HG03196 (cell line): ENCODE measurements around the gene AGTPBP1.
"Not testable (repeated sequence)": the region's sequence is repeated elsewhere in the genome, so short reads cannot be mapped to it uniquely, and the experiment has no call there.

Source experiments
- ATAC-seq: cut with Tn5 transposase; IDR thresholded peaks from one replicate; pipeline ENCODE4 v1.9.1; 2021; ENCODE audit not compliant: unreplicated experiment

Gene AGTPBP1

DNA sequence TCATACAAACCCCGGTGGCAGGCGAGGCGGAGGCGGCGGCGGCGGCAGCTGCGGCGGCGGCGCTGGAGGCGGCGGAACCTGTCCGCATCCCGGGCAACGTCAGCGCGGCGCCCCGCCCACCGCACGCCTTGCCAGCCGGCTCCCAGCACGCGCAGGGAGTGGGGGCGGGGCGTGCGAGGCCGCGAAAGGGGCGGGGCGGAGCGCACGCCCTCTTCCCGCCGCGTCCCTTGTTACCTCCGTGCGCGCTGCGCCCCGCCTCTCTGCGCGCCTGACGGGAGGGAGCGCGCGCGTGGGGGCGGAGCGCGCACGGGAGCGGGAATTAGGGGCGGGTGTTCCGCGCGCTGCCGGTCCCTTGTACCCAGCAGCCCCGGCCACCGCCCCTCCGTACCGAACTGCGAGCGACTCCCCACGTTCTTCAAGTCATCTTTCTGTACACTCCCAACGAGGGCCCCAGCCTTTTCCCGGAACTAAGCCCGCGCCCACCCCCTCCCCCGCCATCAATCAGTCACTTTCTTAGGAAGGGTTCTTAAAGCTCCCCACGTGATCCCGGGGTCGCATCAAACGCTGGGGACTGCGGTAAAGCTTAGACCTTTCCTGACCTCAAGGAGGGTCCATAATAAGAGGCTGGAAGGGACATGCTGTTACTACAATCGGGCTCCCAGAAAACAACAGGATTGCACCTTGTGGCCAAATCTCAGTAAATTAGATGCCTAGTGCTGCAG, at the start of gene AGTPBP1:
Gene AGTPBP1 (minus strand): TSS at position 80 of the 722 bp plus-strand sequence. CDS start 29,421 bp downstream, outside the sequence.
- ATAC-seq: peak; percentile 85

- ATAC-seq: not testable (repeated sequence)
These were observed 44.4 kb upstream of the AGTPBP1 start for GRCh38 chr9:85786116-85786515.

DNA sequence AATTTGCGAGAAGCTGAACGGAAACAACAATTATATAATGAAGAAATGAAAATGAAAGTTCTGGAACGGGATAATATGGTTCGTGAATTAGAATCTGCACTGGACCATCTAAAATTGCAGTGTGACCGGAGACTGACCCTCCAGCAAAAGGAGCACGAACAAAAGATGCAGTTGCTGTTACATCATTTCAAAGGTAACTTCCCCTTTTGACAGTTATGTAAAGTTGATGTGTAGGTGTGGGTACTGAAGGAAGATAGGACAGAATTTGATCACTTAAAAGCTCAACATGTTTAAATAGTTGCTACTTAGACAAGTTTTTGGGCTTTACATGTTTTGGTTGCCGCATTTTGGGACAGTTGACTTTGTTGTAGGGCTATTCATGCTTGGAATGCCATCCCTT, 32.1 kb upstream of the AGTPBP1 start:
- ATAC-seq: not testable (repeated sequence)

DNA sequence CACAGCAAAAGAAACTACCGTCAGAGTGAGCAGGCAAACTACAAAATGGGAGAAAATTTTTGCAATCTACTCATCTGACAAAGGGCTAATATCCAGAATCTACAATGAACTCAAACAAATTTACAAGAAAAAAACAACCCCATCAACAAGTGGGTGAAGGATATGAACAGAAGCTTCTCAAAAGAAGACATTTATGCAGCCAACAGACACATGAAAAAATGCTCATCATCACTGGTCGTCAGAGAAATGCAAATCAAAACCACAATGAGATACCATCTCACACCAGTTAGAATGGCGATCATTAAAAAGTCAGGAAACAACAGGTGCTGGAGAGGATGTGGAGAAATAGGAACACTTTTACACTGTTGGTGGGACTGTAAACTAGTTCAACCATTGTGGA, 20.0 kb upstream of the AGTPBP1 start:
- not testable (repeated sequence) for ATAC-seq

GRCh38 chr9:85757716-85758115, 16.0 kb upstream of the AGTPBP1 start:
- ATAC-seq: not testable (repeated sequence)

- not testable (repeated sequence) for ATAC-seq
These were observed 14.5 kb upstream of the AGTPBP1 start for GRCh38 chr9:85756216-85756615.

GRCh38 chr9:85746309-85746708, 4.6 kb upstream of the AGTPBP1 start:
- ATAC-seq: no peak

DNA sequence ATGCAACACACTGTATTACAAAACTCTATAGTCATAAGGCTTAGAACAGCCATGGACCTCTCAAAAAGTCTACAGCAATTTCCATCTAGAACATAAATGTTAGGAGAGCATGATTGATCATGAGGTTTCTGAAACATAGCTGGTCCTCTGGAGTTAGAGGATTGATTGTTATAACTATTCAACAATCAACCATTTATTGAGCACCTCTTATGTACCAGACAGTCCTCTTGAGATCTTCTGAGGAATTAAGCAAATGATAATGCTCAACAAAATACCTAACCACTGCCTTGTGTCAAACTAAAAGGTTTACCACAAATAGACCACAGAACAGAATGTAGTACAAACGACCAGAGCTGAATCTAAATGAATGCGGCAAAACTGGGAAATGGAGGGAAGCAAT, 3.4 kb upstream of the AGTPBP1 start:
- no peak for ATAC-seq

- no peak for ATAC-seq
These were observed 2.7 kb upstream of the AGTPBP1 start for GRCh38 chr9:85744480-85744879.

- no peak for ATAC-seq
These were observed 1.7 kb upstream of the AGTPBP1 start for GRCh38 chr9:85743275-85744128.

GRCh38 chr9:85742597-85742936, 813 bp upstream of the AGTPBP1 start:
- no peak for ATAC-seq

DNA sequence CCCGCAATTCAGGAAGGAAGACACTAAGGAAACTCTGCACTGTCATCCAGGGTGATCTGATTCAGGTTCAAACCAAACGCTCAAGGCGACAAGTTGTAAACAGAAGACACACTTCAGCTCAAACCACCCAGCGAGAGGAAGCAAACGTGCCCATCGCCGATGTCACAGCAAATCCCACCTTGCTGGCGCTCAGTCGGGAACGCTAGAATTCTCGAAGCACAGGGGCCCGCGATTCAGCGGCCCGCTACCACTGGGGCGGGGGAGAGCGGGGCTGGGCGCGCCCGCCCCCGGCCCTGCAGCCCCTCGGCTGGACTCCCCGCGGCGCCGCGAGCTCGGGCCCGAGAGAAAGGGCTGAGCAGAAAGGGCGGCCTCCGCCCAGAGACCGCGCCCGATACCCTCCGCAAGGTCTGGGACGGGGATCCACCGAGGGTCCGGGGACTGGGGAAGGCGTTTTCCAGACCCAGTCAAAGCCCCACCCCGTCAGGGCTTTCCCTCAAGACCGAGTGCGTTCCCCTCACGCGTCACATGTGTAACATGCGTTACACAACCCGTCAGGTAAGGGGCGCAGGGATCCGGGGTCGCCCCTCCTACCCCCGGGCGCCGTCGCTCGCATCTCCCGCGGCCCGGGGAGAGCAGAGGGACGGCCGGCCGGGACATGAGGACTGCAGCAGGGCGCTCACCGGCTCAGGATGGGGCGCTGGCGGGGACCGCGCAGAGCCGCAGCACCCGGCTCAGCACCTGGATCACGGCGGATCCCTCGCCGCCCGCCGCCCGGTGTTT, 469 bp downstream of the AGTPBP1 start:
- peak; percentile 41 for ATAC-seq

DNA sequence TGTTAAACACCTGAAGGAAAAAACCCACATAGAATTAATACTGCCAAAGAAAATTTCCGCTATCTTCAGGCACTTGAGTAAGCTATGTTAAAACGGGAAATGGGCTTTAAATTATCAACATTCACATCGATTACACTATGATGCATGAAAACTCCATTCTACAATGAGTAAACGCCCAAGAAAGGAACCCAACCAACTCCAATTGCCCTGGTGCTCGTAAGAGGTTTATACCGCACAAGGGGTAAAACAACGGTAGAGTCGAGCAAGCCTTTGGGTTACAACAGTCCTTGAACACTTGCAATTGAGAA, 1.0 kb downstream of the AGTPBP1 start:
- ATAC-seq: no peak

DNA sequence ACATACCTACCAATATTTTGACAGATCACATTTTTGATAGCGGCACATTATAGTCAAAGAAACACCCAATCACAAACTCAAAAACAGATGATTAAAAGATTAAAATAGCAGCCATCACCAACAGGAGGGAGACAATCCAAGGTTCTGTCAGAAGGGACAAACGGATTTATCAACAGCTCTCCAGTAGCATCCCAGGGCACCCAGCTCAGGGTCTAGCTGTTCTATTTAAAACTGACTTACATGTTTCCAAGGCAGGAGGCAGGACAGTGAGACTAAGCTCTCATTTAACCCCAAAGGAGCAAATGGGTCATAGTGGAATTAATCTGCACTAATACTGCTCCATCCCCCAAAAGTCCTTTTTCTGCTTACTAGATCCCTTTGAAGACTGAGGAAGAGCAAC, 3.2 kb downstream of the AGTPBP1 start:
- no peak for ATAC-seq

- ATAC-seq: no peak
These were observed 4.1 kb downstream of the AGTPBP1 start for GRCh38 chr9:85737671-85738070.

GRCh38 chr9:85730916-85731630, 10.7 kb downstream of the AGTPBP1 start:
- ATAC-seq: no peak

DNA sequence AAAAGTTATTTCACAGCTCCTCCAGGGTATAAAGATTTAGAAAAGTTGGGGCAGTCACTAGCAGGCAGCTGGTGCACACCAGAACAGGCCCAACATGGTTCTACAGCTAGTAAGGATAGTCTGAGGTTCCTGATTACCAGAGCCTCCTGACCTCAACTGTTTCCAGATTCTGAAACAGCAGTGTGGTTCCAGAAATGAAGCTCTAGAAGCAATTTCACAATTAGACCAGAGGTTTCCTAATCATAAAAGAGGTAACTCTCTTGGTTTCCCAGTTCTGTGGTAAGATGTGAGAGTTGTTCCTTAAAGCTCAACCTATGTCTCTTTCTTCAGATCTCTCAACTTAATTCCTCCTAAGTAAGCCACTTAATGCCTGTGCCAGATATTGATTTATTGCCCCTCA, 11.9 kb downstream of the AGTPBP1 start:
- no peak for ATAC-seq

GRCh38 chr9:85727500-85727899, 14.3 kb downstream of the AGTPBP1 start:
- ATAC-seq: no peak

DNA sequence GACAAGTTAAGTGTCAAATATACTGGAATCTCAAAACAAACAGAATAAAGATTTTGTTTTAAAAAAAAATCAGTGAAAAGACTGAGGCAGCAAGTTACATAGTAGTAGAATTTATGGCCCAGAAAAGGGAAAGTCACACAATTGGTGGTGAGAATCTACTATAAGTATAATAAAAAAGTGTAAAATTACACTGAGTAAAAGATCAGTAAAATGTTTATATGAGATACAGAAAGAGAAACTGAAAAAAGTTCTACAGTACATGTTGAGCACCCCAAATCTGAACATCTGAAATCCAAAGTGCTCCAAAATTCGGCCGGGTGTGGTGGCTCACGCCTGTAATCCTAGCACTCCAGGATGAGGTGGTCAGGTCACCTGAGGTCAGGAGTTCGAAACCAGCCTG, 15.0 kb downstream of the AGTPBP1 start:
- ATAC-seq: no peak

DNA sequence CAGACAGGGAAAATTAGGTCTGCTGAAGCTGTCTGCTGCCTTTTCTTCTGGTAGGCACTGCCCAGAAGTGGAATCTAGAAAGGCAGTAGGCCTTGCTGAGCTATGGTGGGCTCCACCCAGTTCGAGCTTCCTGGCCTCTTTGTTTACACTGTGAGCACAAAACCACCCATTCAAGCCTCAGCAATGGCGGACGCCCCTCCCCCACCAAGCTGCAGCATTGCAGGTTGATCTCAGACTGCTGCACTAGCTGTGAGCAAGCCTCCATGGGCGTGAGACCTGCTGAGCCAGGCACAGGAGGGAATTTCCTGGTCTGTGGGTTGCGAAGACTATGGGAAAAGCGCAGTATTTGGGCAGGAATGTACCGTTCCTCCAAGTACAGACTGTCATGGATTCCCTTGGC, 18.5 kb downstream of the AGTPBP1 start:
- ATAC-seq: no peak

- not testable (repeated sequence) for ATAC-seq
These were observed 22.3 kb downstream of the AGTPBP1 start for GRCh38 chr9:85719411-85719810.
